Breast epithelium (tissue), 4 donors: ENCODE results near the gene CNTNAP5. TPM values are rescaled to one million over a fixed set of nuclear protein-coding genes. Genes with fewer than 3 reads are reported as not detected.

Experiments
- DNase-seq, 2 donors: peaks; one replicate each; pipeline ENCODE4 v3.0.0-alpha.2; 2019; ENCODE audit warnings: low spot score in 2 of 2
- H3K27ac ChIP-seq, 2 donors: fragments of 200-600 bp; sonication (generic) in 1 of 2; one replicate each; pipeline ENCODE4 v1.5.1; 2016 to 2019; ENCODE audit warnings: mild to moderate bottlenecking in 1 of 2
- H3K27me3 ChIP-seq, 2 donors: fragments of 200-600 bp; sonication (generic) in 1 of 2; one replicate each; pipeline versions ENCODE4 v1.5.1 to v1.6.0; 2017 to 2019; ENCODE audit warnings: control low read depth in 1 of 2, mild to moderate bottlenecking in 1 of 2
- H3K36me3 ChIP-seq: fragments of 200-600 bp; one replicate; pipeline ENCODE4 v1.5.1; 2019
- H3K4me1 ChIP-seq, 2 donors: fragments of 200-600 bp; sonication (generic); one replicate each; pipeline ENCODE4 v1.5.1; 2016 to 2019; ENCODE audit warnings: control low read depth in 1 of 2
- H3K4me3 ChIP-seq, 3 donors: fragments of 200-600 bp; sonication (generic); 1 replicate in 2 of 3; 2 replicates in 1 of 3; pipeline ENCODE4 v1.5.1; 2016 to 2019; ENCODE audit warnings: mild to moderate bottlenecking in 3 of 3, moderate library complexity in 2 of 3
- H3K9me3 ChIP-seq, 2 donors: fragments of 200-600 bp; sonication (generic) in 1 of 2; one replicate each; pipeline ENCODE4 v1.5.1; 2016 to 2019; ENCODE audit warnings: control low read depth in 1 of 2
- CTCF ChIP-seq, 3 donors: fragments of 450-650 bp; IDR thresholded peaks; one replicate each; pipeline ENCODE4 v1.5.1; 2016 to 2017; ENCODE audit warnings: antibody characterized with exemption in 3 of 3, mild to moderate bottlenecking in 3 of 3, moderate library complexity in 3 of 3
- POLR2A ChIP-seq: fragments of 450-650 bp; IDR thresholded peaks from one replicate; pipeline ENCODE4 v1.6.1; 2016; ENCODE audit warnings: antibody characterized with exemption, mild to moderate bottlenecking, moderate library complexity
- POLR2AphosphoS5 ChIP-seq, 3 donors: sonication (generic); formaldehyde crosslinking; IDR thresholded peaks; one replicate each; pipeline ENCODE4 v1.6.1; 2017; ENCODE audit warnings: antibody characterized with exemption in 3 of 3
- intact Hi-C: fragments of 100-400 bp; cut with DNase I; formaldehyde crosslinking; loops from one replicate; pipeline ENCODE4 v1.15.1; 2023; ENCODE audit warnings: low total_unique reads
- total RNA-seq, 3 donors: library from RNA; depleted of rRNA; stranded (reverse); fragments of >200 nt; gene quantifications; one replicate each; pipeline ENCODE4 v1.1.0, GENCODE V29; 2016

CNTNAP5 gene
- total RNA-seq, 3 donors from 2014 or later: 0.66 TPM; not detected in 2

GRCh38 chr2:124046332-124046731, 21.2 kb downstream of the CNTNAP5 start:
- H3K9me3 ChIP-seq: no peaks in the 10 kb centered on the region
- H3K36me3 ChIP-seq: no peaks in the 10 kb centered on the region

GRCh38 chr2:124048102-124048501, 23.0 kb downstream of the CNTNAP5 start:
- Histone ChIP-seq H3K4me1 (no peaks in the 10 kb centered on the region), H3K36me3 (no peaks in the 10 kb centered on the region), H3K27ac (no peak overlapping the region), H3K27me3 (no peaks in the 10 kb centered on the region), H3K4me3 (no peak overlapping the region), H3K9me3 (no peaks in the 10 kb centered on the region)
- intact Hi-C loops: no loop called here
- TF ChIP-seq POLR2A (no peak), POLR2AphosphoS5 (IDR thresholded peaks at IDR 0.05) (no peak), CTCF (IDR thresholded peaks at IDR 0.05) (no peak)
- no peak for DNase-seq

More at GRCh38 chr2:124046332-124046731, 21.2 kb downstream of the CNTNAP5 start:
- Histone ChIP-seq H3K27ac (no peak overlapping the region), H3K4me3 (no peak overlapping the region), H3K4me1 (no peaks in the 10 kb centered on the region), H3K27me3 (no peaks in the 10 kb centered on the region)
- DNase-seq: no peak
- intact Hi-C loops: no loop called here
- TF ChIP-seq POLR2A: no peak
- no peak for TF ChIP-seq POLR2AphosphoS5 (IDR thresholded peaks at IDR 0.05)
- TF ChIP-seq CTCF (IDR thresholded peaks at IDR 0.05): no peak

- intact Hi-C loops: no loop called here
- no peak for TF ChIP-seq POLR2AphosphoS5 (IDR thresholded peaks at IDR 0.05)
- no peak for TF ChIP-seq POLR2A
- TF ChIP-seq CTCF (IDR thresholded peaks at IDR 0.05): no peak
These were observed 23.6 kb downstream of the CNTNAP5 start for GRCh38 chr2:124048664-124049063.

GRCh38 chr2:124049136-124049535, 24.0 kb downstream of the CNTNAP5 start:
- Histone ChIP-seq H3K27ac (no peak overlapping the region), H3K27me3 (no peaks in the 10 kb centered on the region), H3K9me3 (no peaks in the 10 kb centered on the region), H3K4me1 (no peaks in the 10 kb centered on the region), H3K36me3 (no peaks in the 10 kb centered on the region), H3K4me3 (no peak overlapping the region)
- DNase-seq: no peak
- intact Hi-C loops: no loop called here
- no peak for TF ChIP-seq POLR2A
- TF ChIP-seq CTCF (IDR thresholded peaks at IDR 0.05): no peak
- no peak for TF ChIP-seq POLR2AphosphoS5 (IDR thresholded peaks at IDR 0.05)

More at GRCh38 chr2:124048664-124049063, 23.6 kb downstream of the CNTNAP5 start:
- Histone ChIP-seq H3K4me1 (no peaks in the 10 kb centered on the region), H3K36me3 (no peaks in the 10 kb centered on the region), H3K27ac (no peak overlapping the region), H3K9me3 (no peaks in the 10 kb centered on the region), H3K27me3 (no peaks in the 10 kb centered on the region), H3K4me3 (no peak overlapping the region)
- no peak for DNase-seq

- no peaks in the 10 kb centered on the region for H3K4me1 ChIP-seq
- DNase-seq: no peak
These were observed 25.9 kb downstream of the CNTNAP5 start for GRCh38 chr2:124050833-124051497.

More at GRCh38 chr2:124050833-124051497, 25.9 kb downstream of the CNTNAP5 start:
- Histone ChIP-seq H3K4me3 (no peak overlapping the region), H3K27me3 (no peaks in the 10 kb centered on the region), H3K36me3 (no peaks in the 10 kb centered on the region), H3K27ac (no peak overlapping the region), H3K9me3 (no peaks in the 10 kb centered on the region)
- TF ChIP-seq CTCF (IDR thresholded peaks at IDR 0.05): no peak
- no peak for TF ChIP-seq POLR2AphosphoS5 (IDR thresholded peaks at IDR 0.05)
- no peak for TF ChIP-seq POLR2A
- intact Hi-C loops: no loop called here
